GM12891 (cell line): ENCODE measurements around the gene CACNA1I.

Experiments used
- POLR2A ChIP-seq: IDR thresholded peaks from 2 replicates; pipeline ENCODE4 v1.6.1; 2011; ENCODE audit warnings: low read depth, low read length, control low read depth
- POLR2AphosphoS5 ChIP-seq: IDR thresholded peaks from 2 replicates; pipeline ENCODE4 v1.6.1; 2011; ENCODE audit warnings: low read depth, low read length, control low read depth
- SPI1 ChIP-seq: IDR thresholded peaks from 2 replicates; pipeline ENCODE4 v1.6.1; 2011; ENCODE audit warnings: low read depth, low read length, control low read depth
- TAF1 ChIP-seq: IDR thresholded peaks from 2 replicates; pipeline ENCODE4 v1.6.1; 2011; ENCODE audit warnings: low read depth, low read length, control low read depth

GRCh38 chr22:39643311-39644083 lies 72.9 kb downstream of the CACNA1I start:
- TF ChIP-seq POLR2A (no peak), POLR2AphosphoS5 (no peak), TAF1 (no peak), SPI1 (no peak)
